Measurements from ENCODE around the gene U2AF1L4. TPM values are rescaled to one million over a fixed set of nuclear protein-coding genes. Genes with fewer than 3 reads are reported as not detected.
A peak's percentile ranks its signal among the peaks of the same experiment; 100 is the strongest.

U2AF1L4 gene
- total RNA-seq, 6 experiments from 2014 or later, result 18.0 to 20.8 (median 18.7) TPM

DNA sequence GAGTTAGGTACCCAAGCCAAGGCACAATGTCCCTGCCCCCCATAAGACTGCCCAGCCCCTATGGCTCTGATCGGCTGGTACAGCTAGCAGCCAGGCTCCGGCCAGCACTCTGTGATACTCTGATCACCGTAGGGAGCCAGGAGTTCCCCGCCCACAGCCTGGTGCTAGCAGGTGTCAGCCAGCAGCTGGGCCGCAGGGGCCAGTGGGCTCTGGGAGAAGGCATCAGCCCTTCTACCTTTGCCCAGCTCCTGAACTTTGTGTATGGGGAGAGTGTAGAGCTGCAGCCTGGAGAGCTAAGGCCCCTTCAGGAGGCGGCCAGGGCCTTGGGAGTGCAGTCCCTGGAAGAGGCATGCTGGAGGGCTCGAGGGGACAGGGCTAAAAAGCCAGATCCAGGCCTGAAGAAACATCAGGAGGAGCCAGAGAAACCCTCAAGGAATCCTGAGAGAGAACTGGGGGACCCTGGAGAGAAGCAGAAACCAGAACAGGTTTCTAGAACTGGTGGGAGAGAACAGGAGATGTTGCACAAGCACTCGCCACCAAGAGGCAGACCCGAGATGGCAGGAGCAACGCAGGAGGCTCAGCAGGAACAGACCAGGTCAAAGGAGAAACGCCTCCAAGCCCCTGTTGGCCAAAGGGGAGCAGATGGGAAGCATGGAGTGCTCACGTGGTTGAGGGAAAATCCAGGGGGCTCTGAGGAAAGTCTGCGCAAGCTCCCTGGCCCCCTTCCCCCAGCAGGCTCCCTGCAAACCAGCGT, 30.4 kb downstream of the U2AF1L4 start:
- Mint-ChIP-seq H3K9me3 (no peaks in the 10 kb centered on the region), H3K27me3 (ENCODE audit: insufficient read depth) (peaks cover 6% of the 10 kb centered on the region; the same call in 1 of the 2 replicates), H3K4me1 (ENCODE audit: low read depth) (peaks cover 22% of the 10 kb centered on the region), H3K36me3 (ENCODE audit: low read depth) (peaks cover 4% of the 10 kb centered on the region; the same call in 1 of the 2 replicates), H3K27ac (no peak overlapping the region), H3K4me3 (peak overlapping the region; percentile 19; the same call in 1 of the 2 replicates)
- TF ChIP-seq, protein P1, sequence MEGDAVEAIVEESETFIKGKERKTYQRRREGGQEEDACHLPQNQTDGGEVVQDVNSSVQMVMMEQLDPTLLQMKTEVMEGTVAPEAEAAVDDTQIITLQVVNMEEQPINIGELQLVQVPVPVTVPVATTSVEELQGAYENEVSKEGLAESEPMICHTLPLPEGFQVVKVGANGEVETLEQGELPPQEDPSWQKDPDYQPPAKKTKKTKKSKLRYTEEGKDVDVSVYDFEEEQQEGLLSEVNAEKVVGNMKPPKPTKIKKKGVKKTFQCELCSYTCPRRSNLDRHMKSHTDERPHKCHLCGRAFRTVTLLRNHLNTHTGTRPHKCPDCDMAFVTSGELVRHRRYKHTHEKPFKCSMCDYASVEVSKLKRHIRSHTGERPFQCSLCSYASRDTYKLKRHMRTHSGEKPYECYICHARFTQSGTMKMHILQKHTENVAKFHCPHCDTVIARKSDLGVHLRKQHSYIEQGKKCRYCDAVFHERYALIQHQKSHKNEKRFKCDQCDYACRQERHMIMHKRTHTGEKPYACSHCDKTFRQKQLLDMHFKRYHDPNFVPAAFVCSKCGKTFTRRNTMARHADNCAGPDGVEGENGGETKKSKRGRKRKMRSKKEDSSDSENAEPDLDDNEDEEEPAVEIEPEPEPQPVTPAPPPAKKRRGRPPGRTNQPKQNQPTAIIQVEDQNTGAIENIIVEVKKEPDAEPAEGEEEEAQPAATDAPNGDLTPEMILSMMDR (IDR thresholded peaks at IDR 0.05), result no peak
- DNase-seq, result no peak

DNA sequence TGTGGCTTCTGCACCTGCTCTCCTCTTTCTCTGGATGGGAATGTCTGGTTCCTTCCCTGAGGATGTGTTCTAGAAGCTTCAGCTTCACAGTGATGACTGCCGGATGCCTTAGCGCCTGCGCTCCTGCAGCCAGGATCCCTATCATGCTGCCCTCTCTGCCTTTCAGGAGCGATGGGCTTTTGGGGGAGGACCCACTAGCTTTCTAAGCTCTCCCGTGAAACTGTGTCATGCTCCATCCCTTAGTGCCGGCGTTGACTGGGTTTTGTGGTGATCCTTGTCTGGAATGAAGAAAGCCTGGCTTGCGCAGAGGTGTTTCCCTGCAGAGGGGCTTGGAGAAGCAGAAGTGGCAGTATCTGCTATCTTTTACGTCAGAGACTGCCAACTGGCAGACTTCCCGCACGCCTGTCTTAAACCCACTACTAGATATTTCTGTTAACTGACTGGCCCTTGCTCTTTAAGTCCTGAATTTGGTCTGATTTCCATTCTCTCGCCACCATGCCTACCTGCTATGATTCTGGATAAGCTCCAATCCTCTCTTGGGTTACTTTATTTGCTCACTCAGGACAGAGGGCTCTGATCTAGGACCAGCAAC, 31.2 kb downstream of the U2AF1L4 start:
- TF ChIP-seq, protein P1 (IDR thresholded peaks at IDR 0.05), result no peak
- Mint-ChIP-seq H3K4me1 (ENCODE audit: low read depth) (peaks cover 15% of the 10 kb centered on the region), H3K4me3 (no peak overlapping the region), H3K27ac (no peak overlapping the region), H3K36me3 (ENCODE audit: low read depth) (no peaks in the 10 kb centered on the region), H3K27me3 (ENCODE audit: insufficient read depth) (peaks cover 6% of the 10 kb centered on the region; the same call in 1 of the 2 replicates), H3K9me3 (no peaks in the 10 kb centered on the region)
- no peak for DNase-seq

DNA sequence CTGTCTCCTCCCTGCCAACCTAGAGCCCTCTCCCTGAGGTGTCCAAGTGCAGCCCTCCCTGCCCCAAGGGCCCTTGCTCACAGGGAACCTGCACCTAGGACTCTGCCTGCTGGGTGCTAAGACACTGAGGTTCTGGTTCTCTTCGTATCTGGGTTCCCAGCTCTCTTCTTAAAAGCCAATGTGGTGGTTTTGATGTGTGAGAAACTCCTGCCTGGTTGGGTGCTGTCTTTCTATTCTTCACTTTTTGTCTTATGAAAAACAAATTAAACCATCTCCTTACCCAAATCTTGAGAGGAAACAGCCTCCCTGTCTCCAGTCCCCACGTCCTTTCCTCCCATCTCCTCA, 31.7 kb downstream of the U2AF1L4 start:
- peaks cover 6% of the 10 kb centered on the region; the same call in 1 of the 2 replicates for H3K27me3 Mint-ChIP-seq (ENCODE audit: insufficient read depth)
- no peak overlapping the region for H3K27ac Mint-ChIP-seq
- H3K4me3 Mint-ChIP-seq, result no peak overlapping the region
- H3K9me3 Mint-ChIP-seq, result no peaks in the 10 kb centered on the region
- no peak for DNase-seq
- H3K36me3 Mint-ChIP-seq (ENCODE audit: low read depth), result no peaks in the 10 kb centered on the region
- peaks cover 13% of the 10 kb centered on the region for H3K4me1 Mint-ChIP-seq (ENCODE audit: low read depth)
- TF ChIP-seq, protein P1 (IDR thresholded peaks at IDR 0.05), result no peak

DNA sequence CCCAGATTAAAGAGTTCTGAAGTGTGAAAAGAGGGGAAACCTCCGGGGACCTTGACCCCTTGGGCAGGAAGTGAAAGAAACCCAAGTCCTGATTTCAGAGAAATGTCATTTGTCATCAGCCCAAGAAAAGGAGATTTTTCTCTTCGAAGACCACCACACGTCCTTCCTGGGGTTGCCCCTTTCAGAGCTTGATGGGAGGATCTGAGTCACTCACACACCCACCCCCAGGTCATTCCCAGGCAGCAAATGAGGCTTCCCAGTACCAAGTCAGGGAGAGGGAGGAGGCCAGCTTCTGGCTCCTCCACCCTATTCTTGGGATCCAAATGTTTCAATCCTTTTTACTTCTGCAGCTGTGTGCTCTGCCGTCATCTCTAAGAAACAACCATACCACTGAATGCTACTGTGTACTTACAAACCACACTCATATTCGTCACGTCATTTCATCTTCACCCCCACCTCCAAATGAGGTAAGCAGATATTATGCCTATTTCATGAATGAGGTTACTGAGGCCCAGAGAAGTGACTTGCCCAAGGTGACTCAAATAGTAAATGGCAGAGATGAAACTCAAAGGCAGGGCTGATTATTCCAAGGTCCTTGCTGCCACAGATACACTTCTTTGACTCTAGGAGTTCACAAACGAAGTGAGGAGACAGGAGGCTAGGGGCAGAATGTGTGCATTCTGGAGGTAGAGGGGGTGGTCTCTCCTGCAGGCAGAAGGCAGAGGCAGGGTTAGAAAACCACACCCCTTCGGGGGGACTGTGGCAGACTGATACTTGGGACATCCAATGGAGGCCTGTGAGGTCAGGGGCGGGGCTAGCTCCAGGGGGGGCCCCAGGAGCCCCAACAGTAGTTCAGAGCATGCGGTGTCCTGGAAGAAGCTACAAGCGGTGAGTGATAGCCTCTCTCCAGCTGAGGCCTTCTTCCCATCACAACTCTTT, 32.4 kb downstream of the U2AF1L4 start:
- Mint-ChIP-seq H3K27me3 (ENCODE audit: insufficient read depth) (peaks cover 6% of the 10 kb centered on the region; the same call in 1 of the 2 replicates), H3K27ac (no peak overlapping the region), H3K4me3 (no peak overlapping the region), H3K36me3 (ENCODE audit: low read depth) (no peaks in the 10 kb centered on the region), H3K9me3 (no peaks in the 10 kb centered on the region), H3K4me1 (ENCODE audit: low read depth) (peaks cover 13% of the 10 kb centered on the region)
- TF ChIP-seq, protein P1 (IDR thresholded peaks at IDR 0.05), result no peak
- no peak for DNase-seq

Measured in HFFc6 (cell line).